GM23338 (cell line): Measurements from ENCODE around the gene TAF1L. TPM values are rescaled to one million over a fixed set of nuclear protein-coding genes. Genes with fewer than 3 reads are reported as not detected.

ENCODE experiments used
- ATAC-seq: fragments of 200-7000 bp; cut with Tn5 transposase; 3 replicates; pipeline ENCODE4 v1.9.1; 2020
- DNase-seq: peaks from one replicate; pipeline ENCODE4 v3.0.0-alpha.2; 2015; ENCODE audit warnings: low spot score
- H2AFZ ChIP-seq: fragments of 200-600 bp; sonication (generic); 2 replicates; pipeline ENCODE4 v1.8.0; 2016; ENCODE audit warnings: antibody characterized with exemption, mild to moderate bottlenecking, moderate library complexity
- H3F3A ChIP-seq: fragments of 200-600 bp; sonication (generic); replicated peaks from 2 replicates; pipeline ENCODE4 v1.8.0; 2017; ENCODE audit warnings: antibody characterized with exemption, mixed run types, low read depth
- H3K27ac ChIP-seq: fragments of 200-600 bp; sonication (generic); 2 replicates; pipeline ENCODE4 v1.6.1; 2016; ENCODE audit warnings: low read depth
- H3K27me3 ChIP-seq: fragments of 200-600 bp; sonication (generic); 2 replicates; pipeline ENCODE4 v1.8.0; 2016; ENCODE audit warnings: mild to moderate bottlenecking, mixed run types, moderate library complexity; ENCODE audit not compliant: insufficient read depth
- H3K36me3 ChIP-seq: fragments of 200-600 bp; sonication (generic); 2 replicates; pipeline ENCODE4 v1.8.0; 2016; ENCODE audit warnings: mild to moderate bottlenecking; ENCODE audit not compliant: insufficient read depth
- H3K4me1 ChIP-seq: fragments of 200-600 bp; sonication (generic); 2 replicates; pipeline ENCODE4 v1.8.0; 2016; ENCODE audit warnings: mild to moderate bottlenecking, moderate library complexity; ENCODE audit not compliant: insufficient read depth
- H3K4me2 ChIP-seq: fragments of 200-600 bp; sonication (generic); 2 replicates; pipeline ENCODE4 v1.7.1; 2017; ENCODE audit warnings: mixed run types
- H3K4me3 ChIP-seq: fragments of 200-600 bp; sonication (generic); 2 replicates; pipeline ENCODE4 v1.6.1; 2016; ENCODE audit warnings: mixed run types
- H3K79me2 ChIP-seq: fragments of 200-600 bp; sonication (generic); replicated peaks from 2 replicates; pipeline ENCODE4 v1.8.0; 2017; ENCODE audit warnings: mild to moderate bottlenecking; ENCODE audit not compliant: insufficient read depth
- H3K9me2 ChIP-seq: fragments of 200-600 bp; sonication (generic); 2 replicates; pipeline ENCODE4 v1.8.0; 2017; ENCODE audit not compliant: insufficient read depth
- H4K20me1 ChIP-seq: fragments of 200-600 bp; sonication (generic); replicated peaks from 2 replicates; pipeline ENCODE4 v1.8.0; 2017; ENCODE audit warnings: mild to moderate bottlenecking; ENCODE audit not compliant: insufficient read depth
- H3K27ac Mint-ChIP-seq: 2 replicates; pipeline ENCODE4 v1.8.0; 2020; ENCODE audit warnings: inconsistent platforms, mild to moderate bottlenecking, moderate library complexity, mixed read lengths
- H3K27me3 Mint-ChIP-seq: 3 replicates; pipeline ENCODE4 v1.8.0; 2022; ENCODE audit warnings: low read depth, mild to moderate bottlenecking, moderate library complexity, mixed read lengths, inconsistent platforms; ENCODE audit not compliant: insufficient read depth, poor library complexity
- H3K36me3 Mint-ChIP-seq: 3 replicates; pipeline ENCODE4 v1.8.0; 2021; ENCODE audit warnings: low read depth, mild to moderate bottlenecking, inconsistent platforms, moderate library complexity, mixed read lengths
- H3K4me1 Mint-ChIP-seq: 3 replicates; pipeline ENCODE4 v1.8.0; 2020; ENCODE audit warnings: mild to moderate bottlenecking, inconsistent platforms, mixed read lengths
- H3K4me3 Mint-ChIP-seq: 3 replicates; pipeline ENCODE4 v1.8.0; 2021; ENCODE audit warnings: moderate library complexity, mild to moderate bottlenecking, inconsistent platforms, mixed read lengths
- H3K9me3 Mint-ChIP-seq: 3 replicates; pipeline ENCODE4 v1.8.0; 2020; ENCODE audit warnings: moderate library complexity, mild to moderate bottlenecking, inconsistent platforms, mixed read lengths
- CREB1 ChIP-seq: fragments of 250-450 bp; sonication (Bioruptor Pico); IDR thresholded peaks from 2 replicates; pipeline ENCODE4 v1.5.0; 2020; ENCODE audit warnings: low read depth, mild to moderate bottlenecking, moderate library complexity
- EZH2 ChIP-seq: fragments of 200-600 bp; sonication (generic); IDR thresholded peaks from one replicate; pipeline ENCODE4 v1.8.0; 2017; ENCODE audit warnings: antibody characterized with exemption, mild to moderate bottlenecking, low read depth; ENCODE audit not compliant: unreplicated experiment
- POLR2AphosphoS5 ChIP-seq: IDR thresholded peaks from 2 replicates; pipeline ENCODE4 v1.6.1; 2016; ENCODE audit warnings: antibody characterized with exemption, low read depth
- ZNF114 ChIP-seq: fragments of 250-450 bp; sonication (Bioruptor Pico); IDR thresholded peaks from 2 replicates; pipeline ENCODE4 v1.5.0; 2020; ENCODE audit warnings: mild to moderate bottlenecking, moderate library complexity
- polyA plus RNA-seq: library from polyadenylated mRNA; unstranded; fragments of >200 nt; fragmentation: Nextera tagmentation; extraction: Ambion mirVana; gene quantifications from 2 replicates; pipeline ENCODE4 v1.2.1, GENCODE V29; 2016
- total RNA-seq: library from RNA; depleted of rRNA; stranded (reverse); fragments of >200 nt; shearing (Covaris generic); gene quantifications from 2 replicates; pipeline ENCODE4 v1.2.3, GENCODE V29; 2014
- TF ChIP-seq, protein P1 (sequence below): fragments of 250-450 bp; sonication (Bioruptor Pico); IDR thresholded peaks from 2 replicates; pipeline ENCODE4 v1.5.0; 2020; ENCODE audit warnings: mild to moderate bottlenecking, moderate library complexity
- TF ChIP-seq, protein P2 (sequence below): IDR thresholded peaks from 2 replicates; pipeline ENCODE4 v1.6.1; 2016; ENCODE audit warnings: antibody characterized with exemption

The TAF1L gene
- total and polyA plus RNA-seq, 2 experiments from 2014 or later = 0.07 TPM; not detected in 1

DNA sequence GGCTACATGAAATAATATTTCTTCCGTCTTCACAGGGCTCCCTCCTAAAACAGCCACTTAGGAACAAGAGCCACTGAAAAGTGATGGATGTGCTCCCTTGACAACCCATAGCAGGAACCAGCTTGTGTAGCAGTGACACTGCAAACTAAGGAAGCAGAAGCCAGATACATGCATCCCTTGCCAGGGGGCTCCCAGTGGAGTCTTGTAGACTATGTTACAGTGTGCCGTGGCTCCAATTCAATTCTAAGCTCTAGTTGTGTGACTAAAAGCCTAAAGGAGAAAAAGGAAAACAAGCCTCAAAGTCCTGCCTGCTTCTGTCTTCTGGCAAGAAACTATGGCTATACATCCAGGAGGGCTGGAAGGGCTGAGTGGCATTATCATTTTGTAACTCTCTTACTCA is 12.2 kb upstream of the TAF1L start:
- no peaks in the 10 kb centered on the region for H3F3A ChIP-seq
- no peaks in the 10 kb centered on the region for H3K27me3 Mint-ChIP-seq
- no peak overlapping the region for H3K4me3 Mint-ChIP-seq
- DNase-seq = no peak
- no peaks in the 10 kb centered on the region; the same call in 1 of the 2 replicates for H3K36me3 ChIP-seq
- no peaks in the 10 kb centered on the region for H4K20me1 ChIP-seq
- no peaks in the 10 kb centered on the region for H3K27me3 ChIP-seq
- no peak overlapping the region for H3K27ac Mint-ChIP-seq
- H3K27ac ChIP-seq = no peak overlapping the region
- TF ChIP-seq, protein P1, sequence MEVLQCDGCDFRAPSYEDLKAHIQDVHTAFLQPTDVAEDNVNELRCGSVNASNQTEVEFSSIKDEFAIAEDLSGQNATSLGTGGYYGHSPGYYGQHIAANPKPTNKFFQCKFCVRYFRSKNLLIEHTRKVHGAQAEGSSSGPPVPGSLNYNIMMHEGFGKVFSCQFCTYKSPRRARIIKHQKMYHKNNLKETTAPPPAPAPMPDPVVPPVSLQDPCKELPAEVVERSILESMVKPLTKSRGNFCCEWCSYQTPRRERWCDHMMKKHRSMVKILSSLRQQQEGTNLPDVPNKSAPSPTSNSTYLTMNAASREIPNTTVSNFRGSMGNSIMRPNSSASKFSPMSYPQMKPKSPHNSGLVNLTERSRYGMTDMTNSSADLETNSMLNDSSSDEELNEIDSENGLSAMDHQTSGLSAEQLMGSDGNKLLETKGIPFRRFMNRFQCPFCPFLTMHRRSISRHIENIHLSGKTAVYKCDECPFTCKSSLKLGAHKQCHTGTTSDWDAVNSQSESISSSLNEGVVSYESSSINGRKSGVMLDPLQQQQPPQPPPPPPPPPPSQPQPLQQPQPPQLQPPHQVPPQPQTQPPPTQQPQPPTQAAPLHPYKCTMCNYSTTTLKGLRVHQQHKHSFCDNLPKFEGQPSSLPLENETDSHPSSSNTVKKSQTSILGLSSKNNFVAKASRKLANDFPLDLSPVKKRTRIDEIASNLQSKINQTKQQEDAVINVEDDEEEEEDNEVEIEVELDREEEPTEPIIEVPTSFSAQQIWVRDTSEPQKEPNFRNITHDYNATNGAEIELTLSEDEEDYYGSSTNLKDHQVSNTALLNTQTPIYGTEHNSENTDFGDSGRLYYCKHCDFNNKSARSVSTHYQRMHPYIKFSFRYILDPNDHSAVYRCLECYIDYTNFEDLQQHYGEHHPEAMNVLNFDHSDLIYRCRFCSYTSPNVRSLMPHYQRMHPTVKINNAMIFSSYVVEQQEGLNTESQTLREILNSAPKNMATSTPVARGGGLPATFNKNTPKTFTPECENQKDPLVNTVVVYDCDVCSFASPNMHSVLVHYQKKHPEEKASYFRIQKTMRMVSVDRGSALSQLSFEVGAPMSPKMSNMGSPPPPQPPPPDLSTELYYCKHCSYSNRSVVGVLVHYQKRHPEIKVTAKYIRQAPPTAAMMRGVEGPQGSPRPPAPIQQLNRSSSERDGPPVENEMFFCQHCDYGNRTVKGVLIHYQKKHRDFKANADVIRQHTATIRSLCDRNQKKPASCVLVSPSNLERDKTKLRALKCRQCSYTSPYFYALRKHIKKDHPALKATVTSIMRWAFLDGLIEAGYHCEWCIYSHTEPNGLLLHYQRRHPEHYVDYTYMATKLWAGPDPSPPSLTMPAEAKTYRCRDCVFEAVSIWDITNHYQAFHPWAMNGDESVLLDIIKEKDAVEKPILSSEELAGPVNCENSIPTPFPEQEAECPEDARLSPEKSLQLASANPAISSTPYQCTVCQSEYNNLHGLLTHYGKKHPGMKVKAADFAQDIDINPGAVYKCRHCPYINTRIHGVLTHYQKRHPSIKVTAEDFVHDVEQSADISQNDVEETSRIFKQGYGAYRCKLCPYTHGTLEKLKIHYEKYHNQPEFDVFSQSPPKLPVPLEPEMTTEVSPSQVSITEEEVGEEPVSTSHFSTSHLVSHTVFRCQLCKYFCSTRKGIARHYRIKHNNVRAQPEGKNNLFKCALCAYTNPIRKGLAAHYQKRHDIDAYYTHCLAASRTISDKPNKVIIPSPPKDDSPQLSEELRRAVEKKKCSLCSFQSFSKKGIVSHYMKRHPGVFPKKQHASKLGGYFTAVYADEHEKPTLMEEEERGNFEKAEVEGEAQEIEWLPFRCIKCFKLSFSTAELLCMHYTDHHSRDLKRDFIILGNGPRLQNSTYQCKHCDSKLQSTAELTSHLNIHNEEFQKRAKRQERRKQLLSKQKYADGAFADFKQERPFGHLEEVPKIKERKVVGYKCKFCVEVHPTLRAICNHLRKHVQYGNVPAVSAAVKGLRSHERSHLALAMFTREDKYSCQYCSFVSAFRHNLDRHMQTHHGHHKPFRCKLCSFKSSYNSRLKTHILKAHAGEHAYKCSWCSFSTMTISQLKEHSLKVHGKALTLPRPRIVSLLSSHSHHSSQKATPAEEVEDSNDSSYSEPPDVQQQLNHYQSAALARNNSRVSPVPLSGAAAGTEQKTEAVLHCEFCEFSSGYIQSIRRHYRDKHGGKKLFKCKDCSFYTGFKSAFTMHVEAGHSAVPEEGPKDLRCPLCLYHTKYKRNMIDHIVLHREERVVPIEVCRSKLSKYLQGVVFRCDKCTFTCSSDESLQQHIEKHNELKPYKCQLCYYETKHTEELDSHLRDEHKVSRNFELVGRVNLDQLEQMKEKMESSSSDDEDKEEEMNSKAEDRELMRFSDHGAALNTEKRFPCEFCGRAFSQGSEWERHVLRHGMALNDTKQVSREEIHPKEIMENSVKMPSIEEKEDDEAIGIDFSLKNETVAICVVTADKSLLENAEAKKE = no peak
- TF ChIP-seq CREB1 (CRISPR knock-in tag) (no peak), ZNF114 (no peak), EZH2 (no peak), POLR2AphosphoS5 (no peak)
- TF ChIP-seq, protein P2, sequence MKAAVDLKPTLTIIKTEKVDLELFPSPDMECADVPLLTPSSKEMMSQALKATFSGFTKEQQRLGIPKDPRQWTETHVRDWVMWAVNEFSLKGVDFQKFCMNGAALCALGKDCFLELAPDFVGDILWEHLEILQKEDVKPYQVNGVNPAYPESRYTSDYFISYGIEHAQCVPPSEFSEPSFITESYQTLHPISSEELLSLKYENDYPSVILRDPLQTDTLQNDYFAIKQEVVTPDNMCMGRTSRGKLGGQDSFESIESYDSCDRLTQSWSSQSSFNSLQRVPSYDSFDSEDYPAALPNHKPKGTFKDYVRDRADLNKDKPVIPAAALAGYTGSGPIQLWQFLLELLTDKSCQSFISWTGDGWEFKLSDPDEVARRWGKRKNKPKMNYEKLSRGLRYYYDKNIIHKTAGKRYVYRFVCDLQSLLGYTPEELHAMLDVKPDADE = no peak
- H3K9me3 Mint-ChIP-seq = peaks cover 3% of the 10 kb centered on the region; the same call in 2 of the 3 replicates
- H3K36me3 Mint-ChIP-seq = no peaks in the 10 kb centered on the region
- H3K79me2 ChIP-seq = no peaks in the 10 kb centered on the region
- no peak for ATAC-seq
- H2AFZ ChIP-seq = no peak overlapping the region
- no peaks in the 10 kb centered on the region for H3K4me1 Mint-ChIP-seq
- no peaks in the 10 kb centered on the region for H3K4me1 ChIP-seq
- H3K9me2 ChIP-seq = peaks cover 7% of the 10 kb centered on the region; the same call in 1 of the 2 replicates
- no peak overlapping the region for H3K4me3 ChIP-seq
- H3K4me2 ChIP-seq = no peak overlapping the region
